ENCODE measurements around the gene POT1. TPM values are rescaled to one million over a fixed set of nuclear protein-coding genes. Genes with fewer than 3 reads are reported as not detected.

Gene POT1
- total and polyA plus RNA-seq, 2 donors (not counting 3 experiments of a cell fraction or from before 2014, with no cell fraction given): 11.1 to 22.4 TPM

DNA sequence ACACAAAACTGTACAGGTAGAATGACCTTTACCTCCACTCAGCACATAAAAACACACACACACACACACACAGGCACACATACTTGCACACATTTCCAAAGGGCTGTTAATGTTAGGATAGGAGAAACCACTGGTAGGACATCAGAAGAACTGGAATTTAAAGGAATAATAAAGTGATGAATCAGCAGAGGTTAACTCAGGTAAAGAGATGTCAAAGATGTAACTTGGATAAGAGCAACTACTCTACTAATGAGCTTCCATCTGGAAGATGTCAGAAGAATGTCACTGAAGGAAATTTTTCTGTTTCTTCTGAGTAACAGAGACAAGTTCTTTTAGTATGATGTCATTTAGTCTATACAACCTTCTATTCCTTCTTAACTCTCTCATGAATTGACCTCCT lies 137.6 kb downstream of the POT1 start:
- H3K9me3 ChIP-seq (replicated peaks; ENCODE audit: control insufficient read depth, insufficient read depth, low read length): no peaks in the 10 kb centered on the region
- H3K4me2 ChIP-seq (ENCODE audit: insufficient read depth, low read length): no peak overlapping the region
- H3K36me3 ChIP-seq (ENCODE audit: control insufficient read depth in 2 of 2, extremely low read depth in 1 of 2, insufficient read depth in 2 of 2, low read length in 2 of 2): no peaks in the 10 kb centered on the region
- no peaks in the 10 kb centered on the region for H4K20me1 ChIP-seq (replicated peaks; ENCODE audit: control insufficient read depth, extremely low read depth, insufficient read depth, low read length)
- ChIA-PET POLR2A (no interaction called here), CTCF (interaction anchor here (2.5 kb wide), 1 partner anchor 691 kb away, joined by 7 read pairs; no protein-coding TSS in a partner anchor)
- H3K4me1 ChIP-seq (ENCODE audit: control insufficient read depth, extremely low read depth, insufficient read depth, low read length): no peaks in the 10 kb centered on the region
- dilution Hi-C loops (cut with MboI; ENCODE audit: extremely low pct_ligation_motif_present, low sequenced_read_pairs) (no loop called here), intact Hi-C loops (cut with micrococcal nuclease) (no loop called here)
- H3K4me3 ChIP-seq (replicated peaks in 1 of 3; ENCODE audit: insufficient read depth in 1 of 3, low read depth in 1 of 3, low read length in 3 of 3): no peak overlapping the region
- no peak overlapping the region for H2AFZ ChIP-seq (ENCODE audit: low read depth, low read length)
- TF ChIP-seq MYC (IDR thresholded peaks at IDR 0.05; ENCODE audit: low read depth, low read length) (no peak), POLR2A (IDR thresholded peaks at IDR 0.05; ENCODE audit: low read depth, low read length) (no peak), GATA2 (IDR thresholded peaks at IDR 0.05; ENCODE audit: insufficient read depth, insufficient read length, low read depth, low read length) (no peak), FOS (IDR thresholded peaks at IDR 0.05; ENCODE audit: borderline replicate concordance, insufficient read depth, low read length) (no peak), JUN (IDR thresholded peaks at IDR 0.05; ENCODE audit: borderline replicate concordance, insufficient read depth, insufficient read length, low read depth) (no peak), EZH2 (IDR thresholded peaks at IDR 0.05; ENCODE audit: borderline replicate concordance, low read depth, low read length, severe bottlenecking) (no peak), POLR2AphosphoS5 (IDR thresholded peaks at IDR 0.05; ENCODE audit: insufficient read depth, low read depth, low read length) (no peak)
- TF ChIP-seq, protein P1, sequence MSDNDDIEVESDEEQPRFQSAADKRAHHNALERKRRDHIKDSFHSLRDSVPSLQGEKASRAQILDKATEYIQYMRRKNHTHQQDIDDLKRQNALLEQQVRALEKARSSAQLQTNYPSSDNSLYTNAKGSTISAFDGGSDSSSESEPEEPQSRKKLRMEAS (IDR thresholded peaks at IDR 0.05; ENCODE audit: insufficient read depth, insufficient read length): no peak
- TF ChIP-seq, protein P2, sequence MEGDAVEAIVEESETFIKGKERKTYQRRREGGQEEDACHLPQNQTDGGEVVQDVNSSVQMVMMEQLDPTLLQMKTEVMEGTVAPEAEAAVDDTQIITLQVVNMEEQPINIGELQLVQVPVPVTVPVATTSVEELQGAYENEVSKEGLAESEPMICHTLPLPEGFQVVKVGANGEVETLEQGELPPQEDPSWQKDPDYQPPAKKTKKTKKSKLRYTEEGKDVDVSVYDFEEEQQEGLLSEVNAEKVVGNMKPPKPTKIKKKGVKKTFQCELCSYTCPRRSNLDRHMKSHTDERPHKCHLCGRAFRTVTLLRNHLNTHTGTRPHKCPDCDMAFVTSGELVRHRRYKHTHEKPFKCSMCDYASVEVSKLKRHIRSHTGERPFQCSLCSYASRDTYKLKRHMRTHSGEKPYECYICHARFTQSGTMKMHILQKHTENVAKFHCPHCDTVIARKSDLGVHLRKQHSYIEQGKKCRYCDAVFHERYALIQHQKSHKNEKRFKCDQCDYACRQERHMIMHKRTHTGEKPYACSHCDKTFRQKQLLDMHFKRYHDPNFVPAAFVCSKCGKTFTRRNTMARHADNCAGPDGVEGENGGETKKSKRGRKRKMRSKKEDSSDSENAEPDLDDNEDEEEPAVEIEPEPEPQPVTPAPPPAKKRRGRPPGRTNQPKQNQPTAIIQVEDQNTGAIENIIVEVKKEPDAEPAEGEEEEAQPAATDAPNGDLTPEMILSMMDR (IDR thresholded peaks at IDR 0.05; ENCODE audit: extremely low read depth in 1 of 2, insufficient read depth in 1 of 2, low read depth in 1 of 2, low read length in 2 of 2): no peak
- H3K9ac ChIP-seq (replicated peaks; ENCODE audit: extremely low read depth, insufficient read depth, low read length): no peak overlapping the region
- no peaks in the 10 kb centered on the region for H3K79me2 ChIP-seq (ENCODE audit: control insufficient read depth, insufficient read depth, low read length)
- no peak for DNase-seq (ENCODE audit: low read depth, low spot score)
- no peak for FAIRE-seq
- BruUV-seq (replicated peaks): no TSS peak
- H3K27me3 ChIP-seq (ENCODE audit: control insufficient read depth in 2 of 2, insufficient read depth in 2 of 2, low read length in 2 of 2): peaks cover 4 to 7% of the 10 kb centered on the region in 2 experiments
- no peaks in the 10 kb centered on the region for H3K9me1 ChIP-seq (replicated peaks; ENCODE audit: control insufficient read depth, extremely low read depth, insufficient read depth, low read length)
- no peak overlapping the region for H3K27ac ChIP-seq (ENCODE audit: insufficient read depth, low read depth, low read length)
